NCI-H2081 (cell line): ENCODE results near the gene MFSD2A.
A peak's percentile ranks its signal among the peaks of the same experiment; 100 is the strongest.
"Not testable (repeated sequence)": the region's sequence is repeated elsewhere in the genome, so short reads cannot be mapped to it uniquely, and the experiment has no call there.

Experiments
- DNase-seq, 2 experiments: peaks; one replicate each; lab custom pipeline; 2025; lab: John Stamatoyannopoulos, UW

MFSD2A gene

GRCh38 chr1:39940980-39941871 lies 13.7 kb upstream of the MFSD2A start:
- no peak for DNase-seq

- DNase-seq = no peak
These were observed 11.3 kb upstream of the MFSD2A start for GRCh38 chr1:39943471-39944290.

GRCh38 chr1:39944410-39945112 lies 10.4 kb upstream of the MFSD2A start:
- DNase-seq = no peak

GRCh38 chr1:39946216-39946615 lies 8.7 kb upstream of the MFSD2A start:
- DNase-seq = no peak

DNA sequence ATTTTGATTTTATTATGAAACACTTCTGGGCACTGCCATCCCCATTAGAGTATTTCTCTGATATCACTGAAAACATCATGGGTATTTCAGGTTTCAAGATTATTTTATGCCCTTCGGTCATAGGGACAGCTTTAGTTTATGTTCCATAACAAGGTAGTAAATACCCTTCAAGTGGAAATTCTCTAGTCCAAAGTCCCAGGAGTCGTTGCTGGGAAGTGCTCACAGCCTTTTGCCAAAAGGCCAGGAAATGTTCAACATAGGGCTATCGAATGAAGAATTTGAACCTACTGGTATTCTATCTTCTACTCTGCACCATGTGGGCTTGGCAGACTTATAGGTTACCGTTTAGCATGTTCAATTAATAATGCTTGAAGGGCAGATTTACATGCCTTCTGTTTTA lies 7.7 kb upstream of the MFSD2A start:
- no peak for DNase-seq

GRCh38 chr1:39949891-39950290 lies 5.1 kb upstream of the MFSD2A start:
- DNase-seq = no peak

GRCh38 chr1:39951926-39952325 lies 3.0 kb upstream of the MFSD2A start:
- no peak for DNase-seq

DNA sequence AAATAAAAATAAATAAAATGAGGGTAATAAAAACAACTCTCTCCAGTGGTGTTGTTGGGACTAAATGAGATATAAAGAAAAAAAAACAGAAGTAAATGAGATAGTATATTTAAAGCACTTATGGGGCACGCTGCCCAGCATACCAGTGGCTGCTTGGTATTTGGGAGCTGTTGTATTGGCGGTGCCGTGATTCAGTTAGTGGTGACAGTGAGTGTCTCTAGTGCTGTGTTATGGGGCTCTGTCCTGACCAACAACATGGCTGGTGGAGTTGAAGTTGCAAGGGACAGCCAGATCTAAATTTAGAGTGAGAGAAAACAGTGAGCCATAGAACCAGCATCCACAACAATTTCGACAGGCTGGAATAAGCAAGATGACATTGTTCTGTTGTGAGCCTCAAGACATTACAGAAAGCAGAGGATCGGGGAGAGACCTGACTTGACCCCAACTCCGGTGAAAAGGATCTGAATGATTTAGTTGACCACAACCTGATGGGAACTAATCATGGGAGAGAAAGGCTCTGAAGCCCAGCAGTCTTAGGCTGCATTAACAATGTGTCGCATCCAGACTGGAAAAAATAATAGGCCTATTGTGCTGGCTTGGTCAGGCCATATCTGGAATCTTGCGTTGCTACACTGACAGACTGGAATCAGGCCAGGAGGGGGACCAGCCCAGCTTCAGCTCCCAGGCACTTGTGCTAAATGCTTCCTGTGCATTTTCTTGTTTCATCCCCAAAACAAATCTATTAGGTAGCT lies 2.4 kb upstream of the MFSD2A start:
- DNase-seq = no peak

DNA sequence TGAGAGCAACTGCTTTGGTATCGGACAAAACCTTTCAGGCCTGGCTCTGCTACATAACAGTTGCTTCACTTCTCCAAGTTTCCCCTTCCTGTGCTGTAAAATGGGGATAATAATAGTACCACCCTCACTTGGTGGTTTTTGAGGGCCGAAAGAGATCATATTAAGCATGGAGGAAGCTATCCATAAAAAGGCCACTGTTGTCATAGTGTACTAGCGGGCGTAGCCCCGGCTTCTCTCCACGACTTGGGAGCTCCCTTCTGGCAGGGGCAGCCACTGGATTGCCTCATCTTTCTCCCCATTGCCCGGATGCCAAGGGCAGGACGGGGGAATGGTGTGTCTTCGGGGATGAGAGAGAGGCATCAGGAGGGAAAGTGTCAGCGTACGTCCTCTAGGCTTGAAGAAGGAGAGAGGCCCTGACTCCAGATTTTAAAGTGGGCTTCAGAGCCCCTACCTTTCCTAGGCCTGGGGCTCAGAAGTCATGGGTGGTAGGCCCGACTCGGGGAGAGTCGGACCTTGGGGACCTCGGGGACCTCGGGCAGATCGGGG lies 548 bp upstream of the MFSD2A start:
- DNase-seq = no peak

GRCh38 chr1:39955547-39956539 lies 898 bp downstream of the MFSD2A start:
- peak; percentile 83 to 91 for DNase-seq

GRCh38 chr1:39957299-39958015 lies 2.5 kb downstream of the MFSD2A start:
- DNase-seq = no peak

GRCh38 chr1:39958403-39959200 lies 3.7 kb downstream of the MFSD2A start:
- DNase-seq = no peak

DNA sequence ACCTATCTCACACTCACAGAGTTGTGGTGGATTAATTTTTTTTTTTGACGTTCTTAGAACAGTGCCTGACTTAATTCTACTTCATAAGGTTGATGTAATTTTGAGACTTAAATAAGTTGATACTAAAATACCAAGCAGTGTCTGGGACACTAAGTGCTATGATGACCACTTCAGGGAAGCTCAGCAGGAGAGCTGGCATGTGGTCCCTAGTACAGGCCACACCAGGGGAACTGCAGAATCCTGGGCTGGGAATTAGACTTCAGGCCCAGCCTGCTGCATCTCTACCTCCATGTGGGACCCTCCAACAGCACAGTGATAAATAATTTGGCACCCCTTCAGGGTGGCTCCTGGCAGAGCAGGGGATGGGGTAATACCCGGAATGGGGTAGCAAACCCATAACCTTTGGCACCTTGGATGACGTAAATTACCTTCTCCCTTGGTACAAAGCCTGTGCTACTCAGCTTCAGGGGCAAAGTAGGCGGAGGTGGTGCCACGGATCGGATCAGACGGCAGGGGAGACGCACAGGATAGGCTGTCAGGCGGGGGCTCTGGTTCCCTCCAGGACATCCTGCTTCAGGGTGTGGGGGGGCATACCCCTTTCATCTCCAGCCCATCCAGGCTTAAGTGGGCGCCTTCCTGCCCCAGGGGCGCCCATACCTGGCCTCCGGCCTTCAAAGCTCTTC lies 4.8 kb downstream of the MFSD2A start:
- no peak for DNase-seq

- peak; percentile 96 to 97 for DNase-seq
These were observed 5.5 kb downstream of the MFSD2A start for GRCh38 chr1:39960431-39960958.

DNA sequence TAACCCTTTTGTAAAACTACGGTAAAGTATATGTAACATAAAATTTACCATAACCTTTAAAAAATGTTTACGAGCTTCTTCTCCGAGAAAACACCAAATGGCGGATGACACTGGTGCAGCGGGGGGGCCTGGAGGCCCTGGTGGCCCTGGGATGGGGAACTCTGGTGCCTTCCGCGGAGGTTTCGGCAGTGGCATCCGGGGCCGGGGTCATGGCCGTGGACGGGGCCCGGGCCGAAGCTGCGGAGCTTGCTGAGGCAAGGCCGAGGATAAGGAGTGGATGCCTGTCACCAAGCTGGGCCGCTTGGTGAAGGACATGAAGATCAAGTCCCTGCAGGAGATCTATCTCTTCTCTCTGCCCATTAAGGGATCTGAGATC lies 7.5 kb downstream of the MFSD2A start:
- no peak for DNase-seq

GRCh38 chr1:39962964-39963363 lies 8.0 kb downstream of the MFSD2A start:
- not testable (repeated sequence) for DNase-seq

DNA sequence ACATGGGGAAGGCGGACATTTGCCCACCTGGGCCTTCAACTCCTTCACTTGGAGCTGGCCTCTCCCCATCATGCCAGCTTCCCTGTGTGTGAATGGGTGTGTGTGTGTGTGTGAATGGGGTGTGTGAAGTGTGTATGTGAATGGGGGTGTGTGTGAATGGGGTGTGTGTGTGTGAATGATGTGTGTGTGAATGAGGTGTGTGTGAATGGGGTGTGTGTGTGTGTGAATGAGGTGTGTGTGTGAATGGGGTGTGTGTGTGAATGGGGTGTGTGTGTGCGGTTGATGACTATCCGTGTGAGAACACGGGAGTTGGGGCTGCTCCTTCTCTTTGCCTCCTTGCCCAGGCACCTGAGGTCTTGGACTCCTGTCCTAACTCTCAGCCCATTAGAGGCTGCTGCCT lies 9.6 kb downstream of the MFSD2A start:
- no peak for DNase-seq

GRCh38 chr1:39965044-39965443 lies 10.1 kb downstream of the MFSD2A start:
- no peak for DNase-seq
